ENCODE measurements around the gene NFKB2.

Gene NFKB2

DNA sequence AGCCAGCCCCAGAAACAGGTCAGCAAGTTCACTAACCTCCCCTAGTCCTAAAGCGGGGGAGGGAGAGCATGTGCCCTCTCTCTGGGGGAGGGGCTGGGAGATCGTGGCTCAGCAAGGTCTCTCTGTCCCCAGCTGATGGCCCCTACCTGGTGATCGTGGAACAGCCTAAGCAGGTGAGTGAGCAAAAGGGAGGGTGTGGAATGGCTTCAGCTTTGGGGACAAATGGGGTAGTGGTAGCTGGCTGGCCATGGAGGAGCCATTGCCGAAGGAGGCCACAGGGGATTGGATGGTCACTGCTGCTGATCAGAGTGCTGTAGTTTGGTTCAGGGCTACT lies 779 bp downstream of the NFKB2 start:
- no peak for DNase-seq

DNA sequence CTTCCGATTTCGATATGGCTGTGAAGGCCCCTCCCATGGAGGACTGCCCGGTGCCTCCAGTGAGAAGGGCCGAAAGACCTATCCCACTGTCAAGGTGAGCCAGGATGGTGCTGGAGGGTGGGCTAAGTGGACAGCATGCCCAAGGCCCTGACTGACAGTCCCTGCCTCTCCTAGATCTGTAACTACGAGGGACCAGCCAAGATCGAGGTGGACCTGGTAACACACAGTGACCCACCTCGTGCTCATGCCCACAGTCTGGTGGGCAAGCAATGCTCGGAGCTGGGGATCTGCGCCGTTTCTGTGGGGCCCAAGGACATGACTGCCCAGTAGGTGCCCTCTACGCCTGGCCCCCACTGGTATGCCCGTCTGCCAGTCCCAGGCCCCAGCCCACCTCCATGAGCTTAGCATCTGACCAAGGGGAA lies 1.2 kb downstream of the NFKB2 start:
- DNase-seq = no peak

- DNase-seq = no peak
These were observed 2.0 kb downstream of the NFKB2 start for GRCh38 chr10:102397222-102398171.

GRCh38 chr10:102398172-102399020 lies 2.9 kb downstream of the NFKB2 start:
- no peak for DNase-seq

GRCh38 chr10:102399217-102400021 lies 3.9 kb downstream of the NFKB2 start:
- DNase-seq = peak; percentile 43

DNA sequence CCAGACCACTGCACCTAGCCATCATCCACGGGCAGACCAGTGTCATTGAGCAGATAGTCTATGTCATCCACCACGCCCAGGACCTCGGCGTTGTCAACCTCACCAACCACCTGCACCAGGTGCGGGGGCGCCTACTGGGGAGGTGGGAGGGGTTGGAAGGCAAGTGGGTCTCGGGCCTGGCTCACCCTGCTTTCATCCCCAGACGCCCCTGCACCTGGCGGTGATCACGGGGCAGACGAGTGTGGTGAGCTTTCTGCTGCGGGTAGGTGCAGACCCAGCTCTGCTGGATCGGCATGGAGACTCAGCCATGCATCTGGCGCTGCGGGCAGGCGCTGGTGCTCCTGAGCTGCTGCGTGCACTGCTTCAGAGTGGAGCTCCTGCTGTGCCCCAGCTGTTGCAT lies 4.6 kb downstream of the NFKB2 start:
- DNase-seq = no peak

- DNase-seq = no peak
These were observed 5.3 kb downstream of the NFKB2 start for GRCh38 chr10:102400598-102401341.

GRCh38 chr10:102401342-102401654 lies 5.8 kb downstream of the NFKB2 start:
- no peak for DNase-seq

- no peak for DNase-seq
These were observed 6.4 kb downstream of the NFKB2 start for GRCh38 chr10:102401735-102402511.

DNA sequence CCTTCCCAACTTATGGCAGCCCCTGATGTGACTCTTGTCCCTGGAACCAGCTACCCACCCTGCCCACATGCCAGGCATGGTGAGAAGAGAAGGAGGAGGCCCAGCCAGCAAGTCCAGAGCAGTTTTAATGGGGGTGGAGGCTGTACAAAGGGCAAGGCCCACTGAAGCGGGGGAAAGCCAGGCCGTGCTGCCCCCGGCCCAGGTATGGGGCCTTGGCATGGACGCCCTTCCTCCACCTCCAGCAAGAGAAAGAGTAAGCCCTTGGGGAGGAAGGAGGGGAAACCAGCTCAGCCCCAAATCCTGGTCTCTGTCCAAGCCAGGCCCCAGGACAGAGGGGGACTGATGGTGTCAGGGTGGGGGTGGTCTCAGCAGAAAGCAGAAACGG lies 7.0 kb downstream of the NFKB2 start:
- DNase-seq = no peak

- DNase-seq = no peak
These were observed 7.6 kb downstream of the NFKB2 start for GRCh38 chr10:102403115-102403514.

GRCh38 chr10:102404361-102405107 lies 9.0 kb downstream of the NFKB2 start:
- DNase-seq = no peak

DNA sequence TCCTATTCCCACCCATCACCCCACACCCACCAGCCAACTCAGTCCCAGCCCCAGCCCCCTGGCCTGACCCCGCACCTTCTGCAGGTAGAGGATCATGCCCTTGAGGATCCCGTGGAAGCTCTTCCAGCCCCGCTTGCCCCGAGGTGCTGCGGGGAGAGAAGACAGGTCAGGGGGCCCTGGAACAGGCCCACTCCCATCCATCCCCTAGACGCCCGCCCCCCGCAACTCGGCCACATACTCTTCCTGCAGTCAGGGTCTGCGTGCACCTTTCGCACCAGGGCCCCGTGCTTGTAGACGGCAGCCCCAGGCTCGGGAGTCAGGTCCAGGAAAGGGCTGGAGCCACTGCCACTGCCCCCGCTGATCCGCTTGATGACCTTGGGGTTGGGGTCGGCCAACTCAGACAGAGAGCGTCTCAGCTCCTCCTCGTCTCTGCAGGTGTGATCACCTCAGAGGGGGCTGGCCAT lies 9.6 kb downstream of the NFKB2 start:
- DNase-seq = no peak

DNA sequence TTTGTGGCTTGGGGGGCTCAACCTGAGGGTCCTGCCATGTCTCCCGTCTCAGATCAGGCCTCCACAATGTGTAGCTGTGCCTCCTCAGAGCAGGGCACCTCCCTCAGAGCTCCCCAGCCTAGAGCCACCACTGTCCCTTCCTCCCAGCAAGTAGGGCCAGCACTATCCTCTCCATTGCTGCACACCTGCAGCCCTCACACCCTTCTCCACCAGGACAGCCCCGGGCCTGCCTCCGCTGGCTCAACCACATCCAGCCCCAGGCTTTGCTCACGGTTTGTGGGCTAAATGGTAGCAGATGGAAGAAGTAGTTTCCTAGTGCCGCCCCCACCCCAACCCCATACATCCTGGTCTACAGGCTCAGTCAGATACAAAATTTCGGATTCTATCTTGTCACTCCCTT lies 10.1 kb downstream of the NFKB2 start:
- DNase-seq = no peak

DNA sequence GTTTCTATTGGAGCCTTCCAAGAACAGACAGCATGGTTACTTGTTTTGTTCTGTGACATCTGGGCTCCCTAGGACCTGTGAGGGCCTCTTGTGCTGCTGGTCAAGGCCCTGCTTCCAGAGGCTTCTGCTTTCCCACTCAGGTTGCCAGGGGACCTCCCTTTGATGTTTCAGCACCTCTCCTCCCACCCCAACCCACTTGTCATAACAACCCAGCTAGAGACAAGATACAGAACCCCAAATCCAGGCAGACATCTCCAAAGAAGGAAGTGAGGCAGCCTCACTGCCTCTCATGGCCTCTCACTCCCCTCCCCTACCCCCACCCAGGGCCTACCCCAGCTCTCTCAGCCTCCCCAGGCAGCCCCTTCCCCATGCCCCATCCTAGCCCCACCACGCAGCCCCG lies 11.3 kb downstream of the NFKB2 start:
- no peak for DNase-seq

- no peak for DNase-seq
These were observed 12.1 kb downstream of the NFKB2 start for GRCh38 chr10:102407425-102408130.

DNA sequence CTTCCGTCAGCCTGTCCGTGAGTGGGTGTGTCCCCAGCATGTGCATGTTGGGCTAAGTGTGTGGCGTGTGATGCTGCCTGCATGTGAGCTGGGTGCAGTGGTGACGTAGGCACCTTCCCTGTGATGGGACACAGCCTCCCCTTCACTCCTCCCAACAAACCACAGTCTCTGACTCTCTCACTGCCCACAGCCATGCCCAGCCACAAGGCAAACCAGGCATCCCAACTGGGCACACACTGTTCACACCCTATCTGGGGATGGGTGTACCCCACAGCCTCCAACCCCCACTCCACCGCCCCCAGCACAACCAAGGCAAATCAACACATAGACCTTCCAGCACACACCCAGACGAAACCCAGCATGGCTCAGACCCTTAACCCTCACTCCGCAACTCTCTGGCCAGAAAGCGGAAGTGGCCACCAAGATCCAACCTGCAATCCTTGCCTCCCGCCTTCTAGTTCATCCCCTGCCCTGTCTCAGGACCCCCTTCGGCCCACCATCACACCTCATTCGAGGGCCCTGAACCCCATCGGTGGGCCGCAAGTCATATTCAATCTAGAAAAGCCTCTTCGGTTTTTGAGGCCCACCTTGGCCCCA lies 12.7 kb downstream of the NFKB2 start:
- DNase-seq = no peak

- no peak for DNase-seq
These were observed 13.5 kb downstream of the NFKB2 start for GRCh38 chr10:102408728-102409603.
